DMS114 treated with DMSO at 0.1 percent for 48 hours (cell line): Measurements from ENCODE around the gene SYT9.

ENCODE experiments used
- DNase-seq: peaks from one replicate; lab custom pipeline; 2025; ENCODE audit not compliant: unreplicated experiment; lab: John Stamatoyannopoulos, UW

The SYT9 gene

DNA sequence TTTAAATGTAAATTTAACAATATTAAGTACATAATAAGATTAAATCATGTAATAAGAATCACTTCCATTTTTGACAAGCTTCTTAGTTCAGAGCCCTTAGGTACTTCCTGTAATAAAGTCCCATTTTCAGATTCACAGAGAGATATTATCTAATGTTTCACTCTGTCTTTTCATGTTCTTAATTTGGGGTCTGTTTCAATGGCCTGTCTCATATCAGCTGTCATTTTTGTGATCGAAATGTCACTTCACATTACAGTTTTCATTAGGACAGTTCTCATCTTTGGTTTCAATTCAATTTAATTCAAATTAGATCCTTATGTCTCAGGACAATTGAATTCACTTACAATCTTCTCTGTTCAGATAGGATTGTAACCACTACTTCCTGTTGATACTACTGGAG, 211.0 kb downstream of the SYT9 start:
- DNase-seq, result no peak

DNA sequence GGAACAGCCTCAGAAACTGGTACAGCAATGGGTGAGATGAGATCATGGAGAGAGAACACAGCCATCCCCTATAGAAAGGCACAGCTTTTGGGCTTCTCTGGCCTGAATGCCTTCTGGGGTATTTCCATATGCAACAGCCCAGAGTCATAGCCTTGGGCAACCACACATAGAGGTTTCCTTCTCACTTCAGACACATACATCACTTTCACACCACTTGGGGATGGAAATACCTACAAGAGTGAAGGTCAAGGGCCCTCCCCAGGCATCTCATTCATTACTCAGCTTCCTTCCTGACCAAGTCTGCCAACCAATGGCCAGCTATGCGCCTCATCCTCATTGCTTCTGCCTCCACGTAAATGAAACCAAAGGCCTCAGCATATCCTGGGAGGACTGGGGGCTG, 215.9 kb downstream of the SYT9 start:
- no peak for DNase-seq

DNA sequence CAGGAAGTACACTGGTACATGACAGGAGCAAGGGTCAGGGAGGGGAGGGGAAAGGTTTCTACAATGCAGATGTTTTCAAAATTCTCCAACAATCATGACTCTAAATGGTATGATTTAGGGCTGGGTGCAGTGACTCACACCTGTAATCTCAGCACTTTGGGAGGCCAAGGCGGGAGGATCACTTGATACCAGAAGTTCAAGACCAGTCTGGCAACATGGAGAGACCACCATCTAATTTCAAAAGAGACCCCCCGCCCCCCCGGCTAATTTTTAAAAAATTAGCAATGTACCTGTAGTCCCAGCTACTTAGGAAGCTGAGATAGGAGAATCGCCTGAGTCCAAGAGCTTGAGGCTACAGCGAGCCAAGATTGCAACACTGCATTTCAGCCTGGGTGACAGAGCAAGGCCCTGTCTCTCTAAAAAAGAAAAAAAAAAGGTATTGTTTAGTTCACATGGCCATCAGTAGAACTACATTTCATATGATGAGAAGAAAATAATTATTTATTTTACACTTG, 217.7 kb downstream of the SYT9 start:
- DNase-seq, result no peak

GRCh38 chr11:7471071-7471470, 219.4 kb downstream of the SYT9 start:
- no peak for DNase-seq

- DNase-seq, result no peak
These were observed 222.0 kb downstream of the SYT9 start for GRCh38 chr11:7473717-7474116.

DNA sequence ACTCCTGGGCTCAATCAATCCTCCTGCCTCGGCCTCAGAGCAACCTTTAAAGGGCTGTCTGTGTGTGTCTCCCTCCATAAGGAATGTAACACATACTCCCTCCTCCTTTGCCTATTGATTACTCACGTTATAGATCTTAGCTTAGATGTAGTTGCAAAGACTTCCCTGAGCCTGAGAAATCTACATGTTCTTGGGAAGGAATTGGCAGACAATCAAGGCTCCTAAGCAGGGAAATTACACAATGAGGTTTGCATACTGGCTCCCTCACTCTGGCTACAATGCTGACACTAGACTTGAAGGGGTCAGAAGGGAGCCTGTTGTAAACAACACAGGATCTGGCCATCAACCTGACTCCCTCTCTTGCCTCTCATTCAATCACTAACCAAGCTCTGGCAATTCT, 228.4 kb downstream of the SYT9 start:
- no peak for DNase-seq

DNA sequence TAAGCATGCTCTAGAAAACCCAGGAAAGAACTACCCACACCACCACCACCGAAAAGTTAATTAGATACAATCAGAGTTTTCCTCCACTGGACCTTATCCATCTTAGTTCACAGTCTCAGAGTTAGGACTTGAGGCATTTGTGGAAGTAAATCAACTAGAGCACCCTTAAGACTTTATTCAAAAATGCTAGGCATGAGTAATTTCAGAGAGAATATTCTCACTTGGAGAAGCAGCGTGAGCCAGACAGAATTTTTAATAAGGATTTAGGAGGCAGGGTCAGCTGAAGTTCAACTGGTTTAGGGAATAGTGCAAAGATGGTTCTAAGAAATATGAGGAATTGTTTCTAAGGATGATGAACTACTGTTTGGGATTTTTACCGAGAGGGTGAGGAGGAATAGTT, 232.4 kb downstream of the SYT9 start:
- DNase-seq, result no peak

DNA sequence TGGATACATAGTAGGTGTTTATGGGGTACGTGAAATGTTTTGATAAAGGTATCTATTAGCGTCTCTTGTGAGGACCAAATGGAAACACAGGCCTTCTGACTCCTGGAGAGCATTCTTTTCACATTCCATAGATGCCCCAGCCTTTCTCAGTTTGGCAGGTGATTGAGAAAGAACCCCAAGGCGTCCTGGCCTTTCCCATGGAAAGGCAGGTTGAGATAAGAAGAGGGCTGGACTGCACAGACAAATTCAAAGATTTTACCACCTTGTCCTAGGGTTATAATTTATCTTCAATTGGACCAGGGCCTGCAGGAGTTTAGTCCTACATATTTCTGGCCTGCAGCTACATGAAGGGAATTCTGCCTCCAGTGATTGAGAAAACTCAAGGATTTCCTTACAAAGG, 232.9 kb downstream of the SYT9 start:
- no peak for DNase-seq

GRCh38 chr11:7485186-7486097, 233.7 kb downstream of the SYT9 start, which contains the start of gene OLFML1:
OLFML1 (plus strand) TSS chr11:7485506; CDS start chr11:7485876, 370 bp downstream.
- DNase-seq, result no peak

DNA sequence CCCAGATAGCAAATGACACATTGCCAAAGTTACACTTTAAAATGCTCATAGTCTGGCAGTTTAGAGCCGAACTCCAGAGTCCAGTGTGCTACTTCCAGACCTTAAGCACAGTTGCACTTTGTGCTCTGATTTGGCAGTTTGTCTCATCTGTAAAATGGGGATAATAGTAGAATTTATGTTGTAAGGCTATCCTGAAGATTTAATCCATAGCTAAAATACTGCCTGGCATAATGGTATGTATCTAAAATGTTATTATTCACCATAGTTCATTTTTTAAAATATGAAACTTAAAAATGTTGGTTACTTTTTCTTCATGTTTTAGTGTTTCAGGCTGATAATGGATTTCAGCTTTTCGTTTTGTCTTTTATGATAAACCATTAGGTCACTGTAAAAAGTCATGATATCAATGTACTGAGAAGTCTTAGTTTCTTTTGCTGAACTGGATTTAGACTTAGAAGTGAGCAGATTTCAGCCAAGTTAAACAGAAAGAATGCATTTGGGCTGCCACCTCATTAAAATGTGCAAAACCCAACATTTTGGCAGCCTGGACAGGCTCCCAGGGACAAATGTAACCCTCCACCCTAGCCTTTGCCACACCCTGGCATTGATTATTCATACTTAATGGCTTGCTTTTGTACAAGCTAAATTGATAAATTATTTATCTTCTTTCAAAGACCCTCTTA, 234.5 kb downstream of the SYT9 start:
- no peak for DNase-seq

GRCh38 chr11:7486781-7487140, 235.1 kb downstream of the SYT9 start:
- no peak for DNase-seq

- DNase-seq, result peak; percentile 0
These were observed 235.7 kb downstream of the SYT9 start for GRCh38 chr11:7487360-7487759.

GRCh38 chr11:7488681-7489080, 237.0 kb downstream of the SYT9 start:
- no peak for DNase-seq

DNA sequence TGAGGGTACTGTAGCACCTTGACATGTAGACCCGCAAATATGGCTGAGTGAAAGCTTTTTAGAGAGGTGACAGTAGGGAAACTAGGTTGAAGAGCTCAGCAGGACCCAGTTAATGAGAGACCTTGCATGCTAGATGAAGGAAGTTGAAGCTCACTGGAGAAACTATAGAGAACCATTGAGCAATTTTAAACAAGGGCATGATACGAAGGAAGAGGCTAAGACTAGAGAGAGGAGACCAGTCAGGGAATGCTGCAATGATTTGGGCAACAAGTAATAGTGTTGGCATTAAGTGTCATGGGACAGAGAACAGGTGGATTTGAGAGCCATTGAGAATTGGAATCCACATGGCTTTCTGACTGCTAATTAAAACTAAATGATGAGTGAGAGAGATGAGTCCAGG, 237.7 kb downstream of the SYT9 start:
- DNase-seq, result no peak

GRCh38 chr11:7490054-7490453, 238.3 kb downstream of the SYT9 start:
- no peak for DNase-seq

- no peak for DNase-seq
These were observed 238.8 kb downstream of the SYT9 start for GRCh38 chr11:7490535-7490934.

GRCh38 chr11:7492253-7492652, 240.5 kb downstream of the SYT9 start:
- DNase-seq, result no peak

- no peak for DNase-seq
These were observed 242.0 kb downstream of the SYT9 start for GRCh38 chr11:7493670-7494069.

- DNase-seq, result no peak
These were observed 242.5 kb downstream of the SYT9 start for GRCh38 chr11:7494086-7494745.

DNA sequence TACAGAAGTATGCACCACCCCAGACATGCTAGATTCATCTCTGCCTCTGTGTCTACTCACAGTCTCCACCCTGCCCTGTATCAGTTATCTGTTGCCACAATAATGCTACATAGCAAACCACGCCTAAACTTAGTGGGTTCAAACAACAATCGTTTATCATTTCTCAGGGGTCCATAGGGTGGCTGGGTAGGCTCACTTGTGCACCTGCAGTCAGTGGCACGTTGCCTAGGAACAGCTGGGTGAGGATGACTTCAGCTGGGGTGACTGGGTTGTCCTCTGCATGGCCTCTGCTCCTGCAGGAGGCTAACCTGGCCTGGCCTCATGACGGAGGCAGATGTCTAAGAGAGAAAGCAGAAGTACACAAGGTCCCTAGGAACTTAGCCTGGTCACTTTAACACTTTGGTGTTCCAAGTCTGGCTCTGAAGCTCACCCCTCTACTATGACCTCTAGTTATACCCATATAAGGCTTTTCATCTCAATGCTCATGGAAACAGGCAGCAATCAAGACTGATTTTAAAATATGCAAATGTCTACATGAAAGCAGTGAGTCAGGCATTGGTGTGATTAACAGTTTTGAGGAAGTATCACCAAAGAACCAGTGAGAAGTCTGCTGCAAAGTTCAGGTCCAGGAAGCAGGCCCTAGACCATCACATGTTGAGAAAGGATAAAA, 244.3 kb downstream of the SYT9 start:
- no peak for DNase-seq

- DNase-seq, result no peak
These were observed 246.5 kb downstream of the SYT9 start for GRCh38 chr11:7498193-7498592.
